Peyer's patch (tissue), 4 donors: ENCODE results near the gene NFIB.

Experiments used
- POLR2A ChIP-seq, 2 donors: fragments of 450-650 bp; IDR thresholded peaks; one replicate each; pipeline ENCODE4 v1.5.1; 2017; ENCODE audit warnings: antibody characterized with exemption in 2 of 2, mild to moderate bottlenecking in 2 of 2, moderate library complexity in 2 of 2
- TF ChIP-seq, protein P1 (sequence below), 6 experiments: fragments of 450-650 bp in 4 of 6; fragments of 200-600 bp in 2 of 6; sonication (generic) in 1 of 6; IDR thresholded peaks; one replicate each; pipeline ENCODE4 v1.5.1; 2017 to 2019; ENCODE audit warnings: antibody characterized with exemption in 6 of 6, mild to moderate bottlenecking in 3 of 6, moderate library complexity in 1 of 6

DNA sequence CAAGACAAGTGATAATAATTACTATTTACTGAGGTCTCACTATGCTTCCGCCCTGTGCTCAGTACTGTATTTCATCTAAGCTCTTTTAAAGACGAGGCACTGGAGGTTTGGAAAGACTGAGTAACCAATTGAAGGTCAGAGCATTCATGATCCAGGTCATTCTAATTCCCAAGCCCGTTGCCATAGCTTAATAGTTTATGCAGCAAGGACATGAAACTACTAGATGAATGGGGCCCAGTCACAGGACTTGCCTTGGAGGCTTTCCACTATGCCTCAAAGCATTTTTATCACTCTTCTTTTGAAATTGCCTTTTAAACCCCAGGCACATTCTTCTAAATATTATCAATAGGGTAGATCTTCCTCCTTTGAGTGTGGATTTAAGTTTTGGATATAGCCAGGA lies 17.2 kb upstream of the NFIB start:
- TF ChIP-seq, protein P1, sequence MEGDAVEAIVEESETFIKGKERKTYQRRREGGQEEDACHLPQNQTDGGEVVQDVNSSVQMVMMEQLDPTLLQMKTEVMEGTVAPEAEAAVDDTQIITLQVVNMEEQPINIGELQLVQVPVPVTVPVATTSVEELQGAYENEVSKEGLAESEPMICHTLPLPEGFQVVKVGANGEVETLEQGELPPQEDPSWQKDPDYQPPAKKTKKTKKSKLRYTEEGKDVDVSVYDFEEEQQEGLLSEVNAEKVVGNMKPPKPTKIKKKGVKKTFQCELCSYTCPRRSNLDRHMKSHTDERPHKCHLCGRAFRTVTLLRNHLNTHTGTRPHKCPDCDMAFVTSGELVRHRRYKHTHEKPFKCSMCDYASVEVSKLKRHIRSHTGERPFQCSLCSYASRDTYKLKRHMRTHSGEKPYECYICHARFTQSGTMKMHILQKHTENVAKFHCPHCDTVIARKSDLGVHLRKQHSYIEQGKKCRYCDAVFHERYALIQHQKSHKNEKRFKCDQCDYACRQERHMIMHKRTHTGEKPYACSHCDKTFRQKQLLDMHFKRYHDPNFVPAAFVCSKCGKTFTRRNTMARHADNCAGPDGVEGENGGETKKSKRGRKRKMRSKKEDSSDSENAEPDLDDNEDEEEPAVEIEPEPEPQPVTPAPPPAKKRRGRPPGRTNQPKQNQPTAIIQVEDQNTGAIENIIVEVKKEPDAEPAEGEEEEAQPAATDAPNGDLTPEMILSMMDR (IDR thresholded peaks at IDR 0.05): no peak
- TF ChIP-seq POLR2A (IDR thresholded peaks at IDR 0.05): no peak
